ENCODE data around the gene PARD3. TPM values are rescaled to one million over a fixed set of nuclear protein-coding genes. Genes with fewer than 3 reads are reported as not detected.

The PARD3 gene
- total RNA-seq, 1 donor from 2014 or later, result 98.2 TPM

- H3K4me3 ChIP-seq (ENCODE audit: low read depth, low read length), result no peak overlapping the region
- no peak for FAIRE-seq
- H3K36me3 ChIP-seq (ENCODE audit: control insufficient read depth, insufficient read depth, low read length), result peaks cover 4% of the 10 kb centered on the region
- TF ChIP-seq CTCF (IDR thresholded peaks at IDR 0.05; ENCODE audit: insufficient read depth, low read length, severe bottlenecking), result no peak
- DNase-seq (ENCODE audit: low read depth), result peak; percentile 89
- no peaks in the 10 kb centered on the region for H3K27me3 ChIP-seq (ENCODE audit: control insufficient read depth, insufficient read depth, low read length)
Observed at GRCh38 chr10:34698979-34699378, 116.1 kb downstream of the PARD3 start.

- peaks cover 4% of the 10 kb centered on the region for H3K36me3 ChIP-seq (ENCODE audit: control insufficient read depth, insufficient read depth, low read length)
- DNase-seq (ENCODE audit: low read depth) (no peak), FAIRE-seq (peak; percentile 32)
- TF ChIP-seq CTCF (IDR thresholded peaks at IDR 0.05; ENCODE audit: insufficient read depth, low read length, severe bottlenecking), result no peak
- no peaks in the 10 kb centered on the region for H3K27me3 ChIP-seq (ENCODE audit: control insufficient read depth, insufficient read depth, low read length)
- no peak overlapping the region for H3K4me3 ChIP-seq (ENCODE audit: low read depth, low read length)
Observed at GRCh38 chr10:34698248-34698831, 116.8 kb downstream of the PARD3 start.

GRCh38 chr10:34697351-34698247 is 117.5 kb downstream of the PARD3 start:
- Histone ChIP-seq H3K27me3 (ENCODE audit: control insufficient read depth, insufficient read depth, low read length) (no peaks in the 10 kb centered on the region), H3K4me3 (ENCODE audit: low read depth, low read length) (no peak overlapping the region), H3K36me3 (ENCODE audit: control insufficient read depth, insufficient read depth, low read length) (peaks cover 4% of the 10 kb centered on the region)
- TF ChIP-seq CTCF (IDR thresholded peaks at IDR 0.05; ENCODE audit: insufficient read depth, low read length, severe bottlenecking), result no peak
- peak; percentile 7 for FAIRE-seq
- DNase-seq (ENCODE audit: low read depth), result no peak

- peak; percentile 92 for DNase-seq (ENCODE audit: low read depth)
- no peak for FAIRE-seq
- Histone ChIP-seq H3K4me3 (ENCODE audit: low read depth, low read length) (no peak overlapping the region), H3K36me3 (ENCODE audit: control insufficient read depth, insufficient read depth, low read length) (peaks cover 4% of the 10 kb centered on the region), H3K27me3 (ENCODE audit: control insufficient read depth, insufficient read depth, low read length) (no peaks in the 10 kb centered on the region)
- no peak for TF ChIP-seq CTCF (IDR thresholded peaks at IDR 0.05; ENCODE audit: insufficient read depth, low read length, severe bottlenecking)
Observed at GRCh38 chr10:34696423-34696822, 118.7 kb downstream of the PARD3 start.

GRCh38 chr10:34690383-34691049 is 124.6 kb downstream of the PARD3 start:
- Histone ChIP-seq H3K27me3 (ENCODE audit: control insufficient read depth, insufficient read depth, low read length) (no peaks in the 10 kb centered on the region), H3K36me3 (ENCODE audit: control insufficient read depth, insufficient read depth, low read length) (peaks cover under 1% of the 10 kb centered on the region), H3K4me3 (ENCODE audit: low read depth, low read length) (no peak overlapping the region)
- FAIRE-seq (peak; percentile 79), DNase-seq (ENCODE audit: low read depth) (no peak)
- no peak for TF ChIP-seq CTCF (IDR thresholded peaks at IDR 0.05; ENCODE audit: insufficient read depth, low read length, severe bottlenecking)
